ENCODE measurements around the gene HMCN1.

Gene HMCN1

GRCh38 chr1:186139115-186139514 lies 404.9 kb downstream of the HMCN1 start:
- H4K20me1 ChIP-seq (ENCODE audit: low read depth, low read length), result no peaks in the 10 kb centered on the region

GRCh38 chr1:186139701-186140100 lies 405.5 kb downstream of the HMCN1 start:
- no peaks in the 10 kb centered on the region for H3K9me2 ChIP-seq (replicated peaks; ENCODE audit: insufficient read depth, low read length)
- H3K9me3 ChIP-seq (ENCODE audit: insufficient read depth, low read length), result no peaks in the 10 kb centered on the region
- no peak overlapping the region for H2AFZ ChIP-seq (ENCODE audit: low read depth, low read length, severe bottlenecking)
- no peaks in the 10 kb centered on the region for H4K20me1 ChIP-seq (ENCODE audit: low read depth, low read length)
- no peaks in the 10 kb centered on the region for H3K36me3 ChIP-seq (ENCODE audit: low read length)
- no peak overlapping the region for H3K27ac ChIP-seq (ENCODE audit: low read depth, low read length)
- no peaks in the 10 kb centered on the region for H3K79me2 ChIP-seq (ENCODE audit: insufficient read depth, low read length)
- H3K4me3 ChIP-seq (ENCODE audit: insufficient read depth, low read length, poor library complexity, severe bottlenecking), result no peak overlapping the region
- no peaks in the 10 kb centered on the region for H3F3A ChIP-seq (ENCODE audit: insufficient read depth)
- H3K27me3 ChIP-seq (ENCODE audit: low read length), result no peaks in the 10 kb centered on the region
- no peak overlapping the region for H3K4me2 ChIP-seq (ENCODE audit: low read depth, low read length, poor library complexity, severe bottlenecking)
- TF ChIP-seq CTCF (IDR thresholded peaks at IDR 0.05; ENCODE audit: insufficient read depth, low read length, poor library complexity, severe bottlenecking) (no peak), EZH2phosphoT487 (conservative IDR thresholded peaks at IDR 0.05; ENCODE audit: low read length) (no peak)
- no peak overlapping the region for H3K9ac ChIP-seq (ENCODE audit: low read length)

More at GRCh38 chr1:186139115-186139514, 404.9 kb downstream of the HMCN1 start:
- Histone ChIP-seq H2AFZ (ENCODE audit: low read depth, low read length, severe bottlenecking) (no peak overlapping the region), H3K9ac (ENCODE audit: low read length) (no peak overlapping the region), H3K27ac (ENCODE audit: low read depth, low read length) (no peak overlapping the region), H3K27me3 (ENCODE audit: low read length) (no peaks in the 10 kb centered on the region), H3K4me3 (ENCODE audit: insufficient read depth, low read length, poor library complexity, severe bottlenecking) (no peak overlapping the region), H3K9me3 (ENCODE audit: insufficient read depth, low read length) (no peaks in the 10 kb centered on the region), H3K79me2 (ENCODE audit: insufficient read depth, low read length) (no peaks in the 10 kb centered on the region), H3K36me3 (ENCODE audit: low read length) (no peaks in the 10 kb centered on the region), H3F3A (ENCODE audit: insufficient read depth) (no peaks in the 10 kb centered on the region), H3K4me2 (ENCODE audit: low read depth, low read length, poor library complexity, severe bottlenecking) (no peak overlapping the region), H3K9me2 (replicated peaks; ENCODE audit: insufficient read depth, low read length) (no peaks in the 10 kb centered on the region)
- TF ChIP-seq EZH2phosphoT487 (conservative IDR thresholded peaks at IDR 0.05; ENCODE audit: low read length) (no peak), CTCF (IDR thresholded peaks at IDR 0.05; ENCODE audit: insufficient read depth, low read length, poor library complexity, severe bottlenecking) (no peak)

GRCh38 chr1:186142159-186142558 lies 408.0 kb downstream of the HMCN1 start:
- Histone ChIP-seq H3K9ac (ENCODE audit: low read length) (no peak overlapping the region), H3K9me2 (replicated peaks; ENCODE audit: insufficient read depth, low read length) (no peaks in the 10 kb centered on the region), H3K79me2 (ENCODE audit: insufficient read depth, low read length) (no peaks in the 10 kb centered on the region), H3K36me3 (ENCODE audit: low read length) (no peaks in the 10 kb centered on the region), H3K4me2 (ENCODE audit: low read depth, low read length, poor library complexity, severe bottlenecking) (no peak overlapping the region), H4K20me1 (ENCODE audit: low read depth, low read length) (no peaks in the 10 kb centered on the region), H3K4me3 (ENCODE audit: insufficient read depth, low read length, poor library complexity, severe bottlenecking) (no peak overlapping the region), H3K27ac (ENCODE audit: low read depth, low read length) (no peak overlapping the region), H3K9me3 (ENCODE audit: insufficient read depth, low read length) (no peaks in the 10 kb centered on the region), H2AFZ (ENCODE audit: low read depth, low read length, severe bottlenecking) (no peak overlapping the region), H3F3A (ENCODE audit: insufficient read depth) (no peaks in the 10 kb centered on the region), H3K27me3 (ENCODE audit: low read length) (no peaks in the 10 kb centered on the region)
- no peak for TF ChIP-seq CTCF (IDR thresholded peaks at IDR 0.05; ENCODE audit: insufficient read depth, low read length, poor library complexity, severe bottlenecking)
- TF ChIP-seq EZH2phosphoT487 (conservative IDR thresholded peaks at IDR 0.05; ENCODE audit: low read length), result no peak
